HG03095 (cell line): ENCODE measurements around the gene TMC2.

ENCODE experiments used
- ATAC-seq: cut with Tn5 transposase; IDR thresholded peaks from one replicate; pipeline ENCODE4 v1.9.1; 2021; ENCODE audit warnings: moderate library complexity; ENCODE audit not compliant: unreplicated experiment

Gene TMC2

DNA sequence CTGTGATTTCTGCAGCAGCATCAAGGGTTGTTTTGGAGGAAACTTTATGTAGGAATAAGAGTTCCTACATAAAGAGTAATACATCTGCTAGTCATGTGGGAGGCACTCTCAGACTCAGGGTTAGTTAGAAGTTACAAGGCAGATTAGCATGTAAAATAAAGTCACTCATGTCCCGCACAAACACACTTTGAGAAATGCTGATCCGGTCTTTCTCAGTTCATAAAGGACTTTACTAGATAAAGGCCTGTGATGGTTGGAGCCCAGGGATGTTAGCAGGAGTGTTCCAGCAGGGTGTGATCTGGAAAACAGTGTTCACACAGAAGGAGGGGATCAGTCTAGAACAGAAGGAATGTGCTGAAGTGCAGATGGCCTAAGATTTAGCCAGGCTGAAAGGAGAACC lies 83.0 kb downstream of the TMC2 start:
- no peak for ATAC-seq

DNA sequence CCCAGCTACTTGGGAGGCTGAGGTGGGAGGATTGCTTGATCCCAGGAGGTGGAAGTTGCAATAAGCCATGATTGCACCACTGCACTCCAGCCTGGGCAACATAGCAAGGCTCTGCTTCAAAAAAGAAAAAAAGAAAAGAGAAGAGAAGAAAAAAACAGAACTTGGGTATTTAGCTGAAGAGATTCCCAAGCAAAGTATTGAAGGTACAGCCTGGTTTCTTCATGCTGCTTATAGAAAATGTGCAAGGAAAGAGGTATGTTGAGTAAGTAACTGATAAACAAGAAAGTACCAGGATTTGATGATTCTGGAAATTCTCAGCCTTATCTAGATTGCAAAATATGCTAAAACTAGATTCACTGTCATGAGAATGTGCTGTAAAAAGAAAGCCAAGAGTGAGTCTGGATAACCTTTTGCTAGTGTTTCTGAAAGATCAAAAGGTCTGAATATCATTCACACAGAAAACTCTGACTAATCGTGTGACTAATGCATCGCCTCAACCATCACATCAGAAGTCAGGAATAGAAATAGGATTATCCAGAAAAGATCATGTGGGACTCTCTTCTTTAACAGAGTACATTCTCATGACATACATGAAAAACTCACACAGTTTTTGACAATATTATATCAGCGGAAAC lies 83.7 kb downstream of the TMC2 start:
- no peak for ATAC-seq

DNA sequence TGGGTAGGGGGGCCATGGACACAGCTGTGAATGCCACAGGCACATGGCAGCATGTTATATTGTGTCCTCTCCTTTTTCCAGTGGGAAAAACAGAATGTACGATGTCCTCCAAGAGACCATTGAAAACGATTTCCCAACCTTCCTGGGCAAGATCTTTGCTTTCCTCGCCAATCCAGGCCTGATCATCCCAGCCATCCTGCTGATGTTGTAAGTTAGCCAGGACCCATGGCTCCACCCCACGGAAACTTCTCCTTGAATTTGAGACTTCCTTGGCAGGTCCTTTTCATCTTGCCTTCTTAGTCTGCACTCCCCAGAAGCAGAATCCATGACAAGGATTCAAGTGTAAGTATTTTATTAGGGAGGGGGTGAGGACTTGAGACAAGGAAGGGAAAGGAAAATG lies 87.8 kb downstream of the TMC2 start:
- no peak for ATAC-seq

DNA sequence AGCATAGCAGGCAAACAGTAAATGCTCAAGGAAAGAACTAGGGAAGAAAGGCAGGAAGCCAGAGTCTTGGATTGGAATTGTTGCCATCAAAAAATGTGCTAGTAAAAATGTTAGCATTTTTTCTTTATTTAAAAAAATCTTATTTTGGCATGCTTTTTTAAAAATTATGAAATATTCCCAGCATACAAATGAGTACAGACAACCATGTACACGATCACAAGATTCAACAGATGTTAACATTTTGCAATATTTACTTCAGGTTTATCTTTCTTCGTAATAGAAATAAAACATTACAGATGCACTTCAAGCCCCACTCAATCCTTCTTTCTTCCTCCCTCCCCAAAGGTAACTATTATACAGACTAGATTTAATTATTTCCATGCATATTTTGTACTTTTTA lies 88.7 kb downstream of the TMC2 start:
- no peak for ATAC-seq

DNA sequence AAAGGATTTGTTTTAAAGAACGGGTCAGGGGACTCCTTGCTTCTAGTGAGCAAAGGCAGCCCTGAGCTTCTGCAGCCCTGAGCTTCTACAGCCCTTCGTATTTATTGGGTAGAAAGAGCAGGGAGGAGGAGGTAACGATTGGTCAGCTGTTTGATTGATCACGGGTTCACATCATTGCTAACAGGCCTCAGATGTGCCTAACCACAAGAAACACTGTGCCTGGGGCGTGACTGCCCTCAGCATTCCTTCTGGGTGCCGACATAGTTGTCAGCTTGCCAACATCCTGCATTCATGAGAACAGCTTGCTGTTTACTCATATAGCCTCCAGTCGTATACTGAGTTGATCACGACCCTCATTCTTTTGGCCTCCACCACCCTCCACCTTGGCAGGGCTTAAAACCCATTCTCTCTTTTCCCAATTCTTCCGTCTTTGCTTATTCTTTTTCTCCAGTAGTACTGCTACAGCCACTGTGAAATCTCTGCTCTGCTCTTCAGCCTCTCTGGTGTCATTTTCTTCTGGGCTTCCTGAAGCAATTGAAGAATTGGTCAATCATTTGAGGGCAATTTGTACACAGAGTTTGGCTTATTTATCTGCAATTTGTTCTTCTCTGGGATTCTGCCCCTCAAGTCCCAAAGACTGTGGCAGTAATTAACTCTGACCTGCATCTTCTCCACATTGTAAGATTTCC lies 90.6 kb downstream of the TMC2 start:
- ATAC-seq: no peak

DNA sequence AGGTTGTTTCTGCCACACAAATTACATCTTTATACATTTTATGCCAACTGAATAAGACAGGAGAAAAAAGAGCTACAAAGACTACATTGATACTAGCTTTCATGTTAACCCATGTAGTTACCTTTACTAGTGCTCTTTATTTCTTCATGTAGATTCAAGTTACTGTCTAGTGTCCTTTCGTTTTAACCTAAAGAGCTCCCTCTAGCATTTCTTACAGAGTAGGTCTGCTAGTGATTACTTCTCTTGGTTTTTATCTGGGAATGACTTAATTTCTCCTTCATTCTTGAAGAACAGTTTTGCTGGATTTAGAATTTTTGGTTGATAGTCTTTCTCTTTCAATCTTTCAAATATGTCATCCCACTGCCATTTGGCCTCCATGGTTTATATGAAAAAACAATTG lies 94.9 kb downstream of the TMC2 start:
- no peak for ATAC-seq

DNA sequence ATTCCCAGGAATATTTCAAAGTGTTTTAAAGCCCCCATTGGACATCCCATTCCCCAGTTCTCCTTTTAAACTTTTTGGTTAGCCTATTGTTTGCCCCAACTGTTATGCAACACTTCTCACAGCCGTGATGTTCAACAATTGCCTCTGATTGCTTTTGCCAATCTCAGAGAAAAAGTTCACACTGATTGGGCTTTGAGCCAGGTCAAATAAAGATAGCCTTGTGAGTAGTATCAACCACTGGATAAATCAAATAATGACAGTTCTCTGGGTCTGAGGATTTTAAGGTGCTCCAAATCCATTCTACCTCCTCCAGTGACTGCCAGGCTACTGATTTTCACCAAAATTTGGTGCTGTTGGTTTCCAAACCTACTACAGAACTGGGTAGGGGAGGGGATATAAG lies 97.0 kb downstream of the TMC2 start:
- ATAC-seq: no peak

DNA sequence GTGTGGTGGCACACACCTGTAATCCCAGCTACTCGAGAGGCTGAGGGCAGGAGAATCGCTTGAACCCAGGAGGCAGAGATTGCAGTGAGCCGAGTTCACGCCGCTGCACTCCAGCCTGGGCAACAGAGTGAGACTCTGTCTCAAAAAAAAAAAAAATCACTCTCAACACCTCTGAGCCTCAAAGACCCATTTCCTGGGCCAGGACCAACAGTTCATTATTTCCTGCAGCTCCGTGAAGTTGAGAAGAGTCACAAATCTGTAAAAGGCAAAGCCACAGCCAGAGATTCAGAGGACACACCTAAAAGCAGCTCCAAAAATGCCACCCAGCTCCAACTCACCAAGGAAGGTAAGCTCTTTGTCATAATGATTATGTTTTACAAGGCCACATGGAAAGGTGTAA lies 100.9 kb downstream of the TMC2 start:
- no peak for ATAC-seq

DNA sequence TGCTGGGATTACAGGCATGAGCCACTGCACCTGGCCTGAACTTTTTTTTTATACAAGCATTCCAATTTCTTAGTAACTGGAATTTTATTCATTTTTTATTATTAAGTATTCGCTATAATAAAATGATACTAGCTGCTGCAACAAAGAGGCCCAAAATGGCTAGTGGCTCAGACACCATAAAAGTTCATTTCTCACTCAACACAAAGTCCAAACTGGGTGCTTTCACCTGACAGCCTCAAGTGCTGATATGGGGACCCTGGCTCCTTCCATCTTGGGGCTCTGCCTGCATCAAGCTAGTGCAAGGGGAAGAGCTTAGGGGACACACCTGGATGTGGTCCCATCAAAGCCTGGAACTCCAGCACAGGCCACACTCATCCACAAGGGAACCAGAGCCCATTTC lies 103.9 kb downstream of the TMC2 start:
- ATAC-seq: no peak

DNA sequence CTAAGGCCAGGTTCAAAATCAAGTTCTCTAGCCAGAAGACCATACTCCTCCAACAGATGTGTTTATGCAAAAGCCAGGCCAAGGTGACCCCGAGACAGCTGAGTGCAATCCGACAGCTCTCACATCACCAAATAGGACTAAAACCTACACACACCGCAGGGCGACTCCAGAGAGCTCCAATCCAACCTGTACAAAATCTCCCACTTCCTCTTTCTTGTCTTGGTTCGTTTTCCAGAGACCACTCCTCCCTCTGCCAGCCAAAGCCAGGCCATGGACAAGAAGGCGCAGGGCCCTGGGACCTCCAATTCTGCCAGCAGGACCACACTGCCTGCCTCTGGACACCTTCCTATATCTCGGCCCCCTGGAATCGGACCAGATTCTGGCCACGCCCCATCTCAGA lies 104.5 kb downstream of the TMC2 start:
- no peak for ATAC-seq

DNA sequence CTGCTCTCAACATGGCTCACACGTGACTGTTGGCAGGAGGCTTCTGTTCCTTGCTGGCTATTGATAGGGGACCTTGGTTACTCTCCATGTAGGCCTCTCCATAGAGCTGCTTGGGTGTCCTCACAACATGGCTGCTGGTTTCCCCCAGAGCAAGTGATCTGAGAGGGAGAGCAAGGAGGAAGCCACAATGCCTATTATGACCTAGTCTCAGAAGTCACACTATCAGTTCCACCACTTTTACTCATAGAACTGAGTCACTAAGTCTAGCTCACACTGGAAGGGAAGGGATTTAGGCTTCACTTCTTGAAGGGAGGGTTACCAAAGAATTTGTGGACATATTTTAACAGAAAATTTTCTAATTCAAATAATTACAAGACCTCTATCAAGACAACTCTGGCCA lies 107.3 kb downstream of the TMC2 start:
- no peak for ATAC-seq

DNA sequence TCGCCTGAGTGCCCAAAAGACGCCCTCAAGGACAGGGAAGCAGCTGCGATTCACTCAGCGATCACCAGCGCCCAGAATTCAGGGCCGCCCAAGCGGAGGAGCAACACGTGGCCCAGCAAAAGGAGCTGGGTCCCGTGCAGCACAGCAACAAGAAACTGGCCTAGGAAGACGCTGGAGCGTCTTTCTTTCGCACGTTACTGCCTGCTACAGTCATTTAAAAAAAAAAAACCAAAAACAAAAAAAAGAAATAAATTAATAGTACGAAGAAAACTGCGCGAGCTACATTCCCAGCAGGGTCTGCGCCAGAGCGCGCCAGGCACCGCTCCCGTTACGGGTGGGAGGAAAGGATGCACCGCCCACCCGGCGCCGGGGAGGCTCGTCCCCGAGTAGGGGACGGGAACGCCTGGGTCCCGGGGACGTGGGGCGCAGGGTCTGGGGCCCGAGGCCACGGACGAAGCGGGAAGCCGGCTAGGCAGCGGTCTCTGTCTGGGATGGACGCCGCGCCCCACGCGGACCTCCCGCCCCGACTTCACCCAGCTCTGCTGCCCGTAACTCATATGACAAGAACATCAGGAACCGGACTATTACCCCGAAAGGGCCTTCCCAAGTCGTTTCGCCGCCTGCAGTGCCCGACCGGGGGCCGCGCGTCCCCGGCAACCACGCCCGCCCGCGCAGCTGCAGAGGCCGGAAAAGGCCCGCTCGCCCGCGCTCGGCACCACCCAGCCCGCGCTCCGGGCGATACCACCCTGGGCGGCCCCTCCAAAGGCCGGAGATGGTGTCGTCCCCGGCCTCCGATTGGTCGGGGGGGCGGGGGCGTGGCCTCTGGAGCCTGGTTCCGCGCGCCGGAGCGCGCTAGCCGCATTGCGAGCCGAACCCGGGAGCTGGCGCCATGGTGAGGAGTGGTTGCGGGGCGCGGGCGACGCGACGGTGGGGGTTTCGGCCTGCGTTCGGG lies 115.7 kb downstream of the TMC2 start, which contains the start of gene NOP56:
Gene NOP56, plus strand, starts transcription at position 861 of the 952 bp plus-strand sequence. Its CDS starts 29 bp downstream, at position 890.
- ATAC-seq: peak; percentile 84

DNA sequence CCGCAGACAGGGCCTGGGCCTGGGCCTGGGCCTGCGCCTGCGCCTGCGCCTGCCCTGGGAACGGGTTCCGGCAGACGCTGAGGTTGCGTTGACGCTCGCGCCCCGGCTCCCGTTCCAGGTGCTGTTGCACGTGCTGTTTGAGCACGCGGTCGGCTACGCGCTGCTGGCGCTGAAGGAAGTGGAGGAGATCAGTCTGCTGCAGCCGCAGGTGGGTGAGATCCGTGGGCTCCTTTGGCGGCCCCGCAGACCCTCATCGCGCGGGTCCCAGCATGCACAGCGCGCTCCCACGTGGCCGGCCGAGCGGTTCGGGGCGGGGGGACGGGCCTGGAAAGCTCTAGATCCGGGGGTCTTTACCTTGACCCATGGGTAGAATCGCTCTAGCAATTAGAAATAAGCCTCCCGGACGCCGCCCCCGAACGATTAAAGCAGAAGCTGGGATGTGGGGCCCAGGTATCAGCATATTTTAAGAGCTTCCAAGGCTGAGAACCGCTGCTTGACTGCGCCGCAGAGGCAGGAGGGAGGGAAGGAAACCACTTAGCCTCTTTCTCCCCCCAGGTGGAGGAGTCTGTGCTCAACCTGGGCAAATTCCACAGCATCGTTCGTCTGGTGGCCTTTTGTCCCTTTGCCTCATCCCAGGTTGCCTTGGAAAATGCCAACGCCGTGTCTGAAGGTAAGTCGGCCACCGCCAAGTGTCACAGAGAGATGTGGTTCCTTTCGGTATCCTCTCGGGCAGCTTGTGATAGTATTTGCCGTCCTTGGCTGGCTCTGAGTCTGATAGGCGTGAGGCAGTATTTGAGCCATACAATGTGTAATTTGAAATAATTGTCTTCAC lies 116.6 kb downstream of the TMC2 start:
- ATAC-seq: peak; percentile 39

DNA sequence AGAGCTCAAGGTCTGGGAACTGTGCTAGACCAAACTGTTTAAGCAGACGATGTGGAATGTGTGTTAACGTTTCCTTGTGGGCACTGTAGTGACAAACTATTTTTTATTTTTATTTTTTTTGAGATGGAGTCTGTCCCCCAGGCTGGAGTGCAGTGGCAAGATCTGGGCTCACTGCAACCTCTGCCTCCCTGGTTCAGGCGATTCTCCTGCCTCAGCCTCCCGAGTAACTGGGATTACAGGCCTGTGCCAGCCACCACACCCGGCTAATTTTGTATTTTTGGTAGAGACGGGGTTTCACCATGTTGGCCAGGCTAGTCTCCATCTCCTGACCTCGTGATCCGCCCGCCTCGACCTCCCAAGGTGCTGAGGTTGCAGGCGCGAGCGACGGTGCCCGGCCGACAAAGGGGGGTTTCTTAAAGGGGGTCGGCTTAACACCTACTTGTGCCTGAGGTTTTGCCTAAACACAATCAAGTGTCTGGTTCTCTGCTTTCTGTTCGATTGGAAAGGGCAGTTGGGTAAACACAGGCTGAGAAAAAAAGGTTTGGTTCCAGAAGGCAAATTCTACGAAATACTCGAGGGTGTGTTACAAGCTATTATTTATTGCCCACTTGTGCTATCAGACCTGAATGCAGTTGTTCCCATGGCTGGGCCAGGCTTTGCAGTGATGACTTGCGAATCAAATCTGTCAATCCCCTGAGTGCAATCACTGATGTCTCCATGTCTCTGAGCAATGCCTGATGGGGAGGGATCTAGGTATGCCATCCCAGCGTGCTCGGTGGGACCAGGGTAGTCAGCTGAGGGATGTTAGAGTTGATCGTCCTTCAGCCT lies 117.4 kb downstream of the TMC2 start:
- no peak for ATAC-seq

DNA sequence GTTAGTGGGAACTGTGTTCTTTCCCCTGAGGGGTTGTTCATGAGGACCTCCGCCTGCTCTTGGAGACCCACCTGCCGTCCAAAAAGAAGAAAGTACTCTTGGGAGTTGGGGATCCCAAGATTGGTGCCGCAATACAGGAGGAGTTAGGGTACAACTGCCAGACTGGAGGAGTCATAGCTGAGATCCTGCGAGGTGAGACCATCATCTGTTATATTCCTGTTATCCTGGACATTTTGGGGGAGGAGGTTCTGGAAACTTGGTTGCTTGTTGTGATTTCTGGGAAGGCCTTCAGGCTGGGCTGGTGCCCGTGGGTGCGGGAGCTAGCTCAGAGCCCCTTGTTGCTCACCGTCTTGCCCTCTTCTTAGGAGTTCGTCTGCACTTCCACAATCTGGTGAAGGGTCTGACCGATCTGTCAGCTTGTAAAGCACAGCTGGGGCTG lies 118.0 kb downstream of the TMC2 start:
- ATAC-seq: no peak

DNA sequence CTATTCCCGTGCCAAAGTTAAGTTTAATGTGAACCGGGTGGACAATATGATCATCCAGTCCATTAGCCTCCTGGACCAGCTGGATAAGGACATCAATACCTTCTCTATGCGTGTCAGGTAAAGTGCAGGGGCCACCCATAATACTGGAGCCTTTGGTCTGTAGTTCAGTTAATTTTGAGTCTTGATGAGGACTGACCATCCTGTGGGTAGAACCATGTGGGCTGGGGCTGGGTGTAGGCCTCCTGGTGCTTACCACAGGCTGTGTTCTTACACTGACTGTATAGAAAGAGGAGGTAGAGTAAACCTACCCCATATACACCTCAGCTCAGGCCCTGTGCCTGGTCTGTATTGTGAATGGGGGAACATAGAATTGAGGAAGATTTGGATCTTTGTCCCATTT lies 118.5 kb downstream of the TMC2 start:
- no peak for ATAC-seq

DNA sequence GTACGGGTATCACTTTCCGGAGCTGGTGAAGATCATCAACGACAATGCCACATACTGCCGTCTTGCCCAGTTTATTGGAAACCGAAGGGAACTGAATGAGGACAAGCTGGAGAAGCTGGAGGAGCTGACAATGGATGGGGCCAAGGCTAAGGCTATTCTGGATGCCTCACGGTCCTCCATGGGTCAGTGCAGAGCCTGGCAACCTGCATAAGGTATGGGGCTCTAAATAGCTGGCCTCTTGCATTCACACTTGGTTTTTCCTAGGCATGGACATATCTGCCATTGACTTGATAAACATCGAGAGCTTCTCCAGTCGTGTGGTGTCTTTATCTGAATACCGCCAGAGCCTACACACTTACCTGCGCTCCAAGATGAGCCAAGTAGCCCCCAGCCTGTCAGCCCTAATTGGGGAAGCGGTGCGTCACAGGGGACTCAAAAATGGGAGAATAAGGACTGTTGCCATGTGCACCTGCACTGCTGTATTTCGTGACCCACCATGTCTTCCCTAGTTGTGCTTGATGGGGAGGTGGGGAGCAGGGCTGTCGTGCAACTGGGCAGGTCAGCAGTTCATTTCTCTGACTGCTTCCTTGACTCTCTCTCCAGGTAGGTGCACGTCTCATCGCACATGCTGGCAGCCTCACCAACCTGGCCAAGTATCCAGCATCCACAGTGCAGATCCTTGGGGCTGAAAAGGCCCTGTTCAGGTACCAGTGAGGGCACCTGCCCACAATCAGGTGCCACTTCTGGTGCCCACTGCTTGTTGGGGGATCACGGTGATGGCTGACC lies 119.2 kb downstream of the TMC2 start:
- ATAC-seq: no peak

DNA sequence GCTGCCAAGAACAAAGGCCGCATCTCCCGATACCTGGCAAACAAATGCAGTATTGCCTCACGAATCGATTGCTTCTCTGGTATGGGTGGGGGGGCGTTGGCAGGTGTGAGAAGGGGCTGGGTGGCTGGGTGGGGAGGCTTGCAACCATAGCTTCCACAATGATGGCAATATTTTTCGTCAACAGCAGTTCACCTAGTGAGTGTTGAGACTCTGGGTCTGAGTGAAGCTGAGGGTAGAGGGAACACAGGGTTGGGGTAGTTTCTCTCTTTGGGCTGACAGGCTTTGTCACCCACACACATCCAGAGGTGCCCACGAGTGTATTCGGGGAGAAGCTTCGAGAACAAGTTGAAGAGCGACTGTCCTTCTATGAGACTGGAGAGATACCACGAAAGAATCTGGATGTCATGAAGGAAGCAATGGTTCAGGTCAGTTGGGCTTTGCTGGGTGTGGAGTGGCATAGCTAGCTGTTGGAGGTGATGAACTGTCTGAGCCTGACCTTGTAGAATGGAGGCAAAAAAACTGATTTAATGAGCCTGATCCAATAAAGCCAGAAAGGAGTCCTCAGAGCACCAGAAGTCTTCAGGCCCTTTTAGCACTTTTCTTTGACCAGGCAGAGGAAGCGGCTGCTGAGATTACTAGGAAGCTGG lies 120.2 kb downstream of the TMC2 start:
- no peak for ATAC-seq

DNA sequence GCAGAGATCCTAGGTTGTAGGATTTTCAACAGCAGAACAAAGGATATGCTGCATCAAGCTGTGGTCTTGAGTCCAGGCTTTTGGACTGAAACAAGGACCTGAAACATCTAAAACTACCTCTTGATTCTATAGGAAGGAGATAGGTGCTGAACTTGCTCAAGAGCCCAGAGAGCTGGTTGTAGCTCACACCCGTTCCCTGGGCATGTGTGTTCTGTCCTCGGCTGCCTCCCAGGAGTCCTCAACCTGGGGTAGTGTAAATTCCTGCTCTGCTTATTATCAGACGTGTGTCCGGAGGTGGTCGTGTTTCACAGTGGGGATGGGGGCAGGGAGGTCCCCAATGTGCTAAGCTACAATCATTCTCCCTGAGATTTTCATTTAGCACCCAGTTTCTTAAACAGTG lies 120.9 kb downstream of the TMC2 start:
- no peak for ATAC-seq
